Panc1 (cell line): Measurements from ENCODE around the gene ZNF718. TPM values are rescaled to one million over a fixed set of nuclear protein-coding genes. Genes with fewer than 3 reads are reported as not detected.
"Not testable (repeated sequence)": the region's sequence is repeated elsewhere in the genome, so short reads cannot be mapped to it uniquely, and the experiment has no call there.

ENCODE experiments used
- ATAC-seq: fragments of 200-7000 bp; cut with Tn5 transposase; 2 replicates; pipeline ENCODE4 v1.9.1; 2020; ENCODE audit warnings: mild to moderate bottlenecking, moderate library complexity
- Bru-seq: library from RNA; stranded (reverse); fragments of 400-500 nt; gene quantifications from one replicate; lab custom pipeline; 2021; lab: Mats Ljungman, UMichigan
- BruChase-seq, 2 experiments: library from RNA; stranded (reverse); fragments of 400-500 nt; gene quantifications; one replicate each; lab custom pipeline; 2021; lab: Mats Ljungman, UMichigan
- BruUV-seq: library from RNA; stranded (reverse); fragments of 400-500 nt; replicated peaks from 2 replicates; lab custom pipeline; 2021; lab: Mats Ljungman, UMichigan
- CTCF ChIA-PET: fragments of 300-600 bp; sonication (Branson Sonifier 250); formaldehyde crosslinking; loops from one replicate; lab custom pipeline; 2022; ENCODE audit warnings: antibody characterized with exemption; lab: Charles Lee
- POLR2A ChIA-PET: fragments of 300-600 bp; sonication (Branson Sonifier 250); formaldehyde crosslinking; loops from one replicate; lab custom pipeline; 2022; ENCODE audit warnings: antibody characterized with exemption; lab: Charles Lee
- DNase-seq: peaks from one replicate; pipeline ENCODE4 v3.0.0-alpha.2; 2010; ENCODE audit warnings: low read depth, low spot score
- H3K27ac ChIP-seq: 2 replicates; pipeline ENCODE4 v1.5.1; 2011; ENCODE audit warnings: mild to moderate bottlenecking, low read length, inconsistent platforms
- H3K27me3 ChIP-seq: fragments of 200-500 bp; sonication (Bioruptor generic); 2 replicates; pipeline ENCODE4 v1.6.0; 2014; ENCODE audit warnings: low read length, inconsistent platforms; ENCODE audit not compliant: control insufficient read depth, insufficient read depth
- H3K36me3 ChIP-seq: fragments of 200-500 bp; sonication (Bioruptor generic); 2 replicates; pipeline ENCODE4 v1.5.1; 2014; ENCODE audit warnings: inconsistent platforms, mild to moderate bottlenecking, low read length, moderate library complexity; ENCODE audit not compliant: control insufficient read depth, insufficient read depth
- H3K4me1 ChIP-seq: 2 replicates; pipeline ENCODE4 v1.5.1; 2011; ENCODE audit warnings: inconsistent platforms, mild to moderate bottlenecking, low read length, moderate library complexity; ENCODE audit not compliant: control insufficient read depth, insufficient read depth
- H3K4me3 ChIP-seq, 2 experiments: 2 replicates each; pipeline ENCODE4 v1.5.1; 2011 to 2012; ENCODE audit warnings: low read depth in 2 of 2, low read length in 2 of 2, mild to moderate bottlenecking in 2 of 2, inconsistent platforms in 1 of 2, moderate library complexity in 1 of 2
- H3K9me3 ChIP-seq: fragments of 200-500 bp; sonication (Bioruptor generic); 2 replicates; pipeline ENCODE4 v1.5.1; 2014; ENCODE audit warnings: low read depth, mild to moderate bottlenecking, inconsistent platforms, low read length, moderate library complexity; ENCODE audit not compliant: control insufficient read depth, insufficient read depth
- POLR2AphosphoS5 ChIP-seq: IDR thresholded peaks from 2 replicates; pipeline ENCODE4 v1.6.1; 2012; ENCODE audit warnings: mild to moderate bottlenecking, low read depth, low read length, moderate library complexity
- SIN3A ChIP-seq: IDR thresholded peaks from 2 replicates; pipeline ENCODE4 v1.6.1; 2012; ENCODE audit warnings: low read depth, mild to moderate bottlenecking, low read length, moderate library complexity, borderline replicate concordance; ENCODE audit not compliant: insufficient read depth
- TCF7L2 ChIP-seq: IDR thresholded peaks from 2 replicates; pipeline ENCODE4 v1.6.1; 2011; ENCODE audit warnings: mild to moderate bottlenecking, low read depth, low read length, inconsistent platforms
- in situ Hi-C: cut with HindIII; loops from 2 replicates; pipeline ENCODE4 v1.10.0; 2016; ENCODE audit warnings: low sequenced_read_pairs, low pct_unique_long_range_greater_than_20kb
- intact Hi-C: fragments of 100-400 bp; cut with micrococcal nuclease; formaldehyde crosslinking; loops from one replicate; pipeline ENCODE4 v1.10.0; 2022; ENCODE audit not compliant: unreplicated experiment
- long read RNA-seq: library from polyadenylated mRNA; unstranded; transcript quantifications from one replicate; pipeline ENCODE4 v2.0.0, GENCODE V29; 2021; ENCODE audit not compliant: unreplicated experiment
- polyA plus RNA-seq: library from polyadenylated mRNA; unstranded; fragments of >200 nt; gene quantifications from one replicate; pipeline ENCODE4 v1.2.1, GENCODE V29; 2012; ENCODE audit warnings: missing spikeins; ENCODE audit not compliant: insufficient read length
- total RNA-seq: library from RNA; stranded (reverse); gene quantifications from one replicate; pipeline ENCODE4 v1.2.1, GENCODE V29; 2021; ENCODE audit not compliant: unreplicated experiment
- TF ChIP-seq, protein P1 (sequence below): fragments of 450-650 bp; IDR thresholded peaks from 2 replicates; pipeline ENCODE4 v1.5.1; 2017; ENCODE audit warnings: mild to moderate bottlenecking
- TF ChIP-seq, protein P2 (sequence below), 2 experiments: IDR thresholded peaks; 2 replicates each; pipeline ENCODE4 v1.6.1; 2011 to 2012; ENCODE audit warnings: low read depth in 2 of 2, control low read depth in 1 of 2, low read length in 1 of 2, mild to moderate bottlenecking in 1 of 2, moderate library complexity in 1 of 2; ENCODE audit not compliant: insufficient read depth in 1 of 2

ZNF718 gene
- total RNA-seq, result 3.6 TPM
- polyA plus RNA-seq, result 0.90 TPM
- percentile 89 among the genes with signal in this experiment for Bru-seq, nascent RNA
- percentile 94 among the genes with signal in this experiment for BruChase-seq, experiment 1, labeled RNA remaining after a 2-hour chase
- percentile 82 among the genes with signal in this experiment for BruChase-seq, experiment 2, labeled RNA remaining after a 6-hour chase
- long read RNA-seq, partial matches to known transcripts, result 0 of 3 reads
- long read RNA-seq, other reads (novel, unspliced or antisense), result 3 of 3 reads

DNA sequence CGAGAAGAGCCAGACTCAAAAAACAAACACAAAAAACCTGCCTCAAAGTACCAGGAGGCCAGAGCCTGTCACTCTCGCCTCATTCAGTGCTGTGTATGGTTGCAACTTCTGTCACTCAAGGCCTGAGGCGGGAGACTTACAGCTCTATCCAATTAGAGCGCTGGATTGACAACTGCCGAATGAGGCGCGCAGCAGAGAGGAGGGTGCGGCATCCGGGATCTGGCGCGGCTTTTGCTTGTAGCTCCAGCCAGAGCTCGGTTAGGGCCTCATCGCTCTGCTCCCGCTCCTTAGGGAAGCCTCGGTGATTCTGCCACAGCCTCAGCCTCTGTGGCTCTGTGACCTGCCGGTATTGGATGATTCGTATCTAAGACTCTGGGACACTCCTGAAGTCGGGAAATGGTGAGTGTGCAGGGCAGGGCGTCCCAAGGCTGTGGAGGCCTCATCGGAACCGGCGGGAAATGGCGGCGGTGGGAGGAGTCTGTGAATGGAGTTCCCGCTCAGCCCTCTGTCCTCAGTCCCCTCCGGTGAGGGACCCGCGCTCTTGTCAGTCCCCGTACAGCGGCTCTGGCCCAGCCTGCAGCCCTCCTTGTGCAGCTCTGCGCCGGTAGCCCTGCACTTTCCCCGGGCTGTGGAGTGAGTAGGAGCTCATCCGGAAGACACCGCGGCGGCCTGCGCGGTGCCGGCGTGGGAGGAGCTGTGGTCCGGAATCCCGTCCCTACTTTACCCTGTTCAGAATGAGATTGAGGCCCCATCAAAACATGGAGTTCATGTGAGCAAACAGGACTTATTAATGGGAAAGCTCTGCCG is at the start of gene ZNF718:
TSS of gene ZNF718 (plus strand) at position 227 of the 807 bp plus-strand sequence. CDS start at position 397, 170 bp downstream.
- Histone ChIP-seq H3K27ac (peak within 1 kb of the TSS; percentile 93), H3K36me3 (no peaks in the 10 kb centered on the region; the same call in 1 of the 2 replicates), H3K4me1 (no peaks in the 10 kb centered on the region), H3K27me3 (no peaks in the 10 kb centered on the region), H3K9me3 (peaks cover 5% of the 10 kb centered on the region; the same call in 1 of the 2 replicates), H3K4me3 (peak within 1 kb of the TSS; percentile 55 to 84)
- peak; percentile 86 for DNase-seq
- TF ChIP-seq, protein P1, sequence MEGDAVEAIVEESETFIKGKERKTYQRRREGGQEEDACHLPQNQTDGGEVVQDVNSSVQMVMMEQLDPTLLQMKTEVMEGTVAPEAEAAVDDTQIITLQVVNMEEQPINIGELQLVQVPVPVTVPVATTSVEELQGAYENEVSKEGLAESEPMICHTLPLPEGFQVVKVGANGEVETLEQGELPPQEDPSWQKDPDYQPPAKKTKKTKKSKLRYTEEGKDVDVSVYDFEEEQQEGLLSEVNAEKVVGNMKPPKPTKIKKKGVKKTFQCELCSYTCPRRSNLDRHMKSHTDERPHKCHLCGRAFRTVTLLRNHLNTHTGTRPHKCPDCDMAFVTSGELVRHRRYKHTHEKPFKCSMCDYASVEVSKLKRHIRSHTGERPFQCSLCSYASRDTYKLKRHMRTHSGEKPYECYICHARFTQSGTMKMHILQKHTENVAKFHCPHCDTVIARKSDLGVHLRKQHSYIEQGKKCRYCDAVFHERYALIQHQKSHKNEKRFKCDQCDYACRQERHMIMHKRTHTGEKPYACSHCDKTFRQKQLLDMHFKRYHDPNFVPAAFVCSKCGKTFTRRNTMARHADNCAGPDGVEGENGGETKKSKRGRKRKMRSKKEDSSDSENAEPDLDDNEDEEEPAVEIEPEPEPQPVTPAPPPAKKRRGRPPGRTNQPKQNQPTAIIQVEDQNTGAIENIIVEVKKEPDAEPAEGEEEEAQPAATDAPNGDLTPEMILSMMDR, result no peak
- TF ChIP-seq TCF7L2 (0 out of 2 replicates have a peak, but pooled peaks have one; percentile 21), SIN3A (0 out of 2 replicates have a peak, but pooled peaks have one; percentile 63), POLR2AphosphoS5 (peak; percentile 90)
- TF ChIP-seq, protein P2, sequence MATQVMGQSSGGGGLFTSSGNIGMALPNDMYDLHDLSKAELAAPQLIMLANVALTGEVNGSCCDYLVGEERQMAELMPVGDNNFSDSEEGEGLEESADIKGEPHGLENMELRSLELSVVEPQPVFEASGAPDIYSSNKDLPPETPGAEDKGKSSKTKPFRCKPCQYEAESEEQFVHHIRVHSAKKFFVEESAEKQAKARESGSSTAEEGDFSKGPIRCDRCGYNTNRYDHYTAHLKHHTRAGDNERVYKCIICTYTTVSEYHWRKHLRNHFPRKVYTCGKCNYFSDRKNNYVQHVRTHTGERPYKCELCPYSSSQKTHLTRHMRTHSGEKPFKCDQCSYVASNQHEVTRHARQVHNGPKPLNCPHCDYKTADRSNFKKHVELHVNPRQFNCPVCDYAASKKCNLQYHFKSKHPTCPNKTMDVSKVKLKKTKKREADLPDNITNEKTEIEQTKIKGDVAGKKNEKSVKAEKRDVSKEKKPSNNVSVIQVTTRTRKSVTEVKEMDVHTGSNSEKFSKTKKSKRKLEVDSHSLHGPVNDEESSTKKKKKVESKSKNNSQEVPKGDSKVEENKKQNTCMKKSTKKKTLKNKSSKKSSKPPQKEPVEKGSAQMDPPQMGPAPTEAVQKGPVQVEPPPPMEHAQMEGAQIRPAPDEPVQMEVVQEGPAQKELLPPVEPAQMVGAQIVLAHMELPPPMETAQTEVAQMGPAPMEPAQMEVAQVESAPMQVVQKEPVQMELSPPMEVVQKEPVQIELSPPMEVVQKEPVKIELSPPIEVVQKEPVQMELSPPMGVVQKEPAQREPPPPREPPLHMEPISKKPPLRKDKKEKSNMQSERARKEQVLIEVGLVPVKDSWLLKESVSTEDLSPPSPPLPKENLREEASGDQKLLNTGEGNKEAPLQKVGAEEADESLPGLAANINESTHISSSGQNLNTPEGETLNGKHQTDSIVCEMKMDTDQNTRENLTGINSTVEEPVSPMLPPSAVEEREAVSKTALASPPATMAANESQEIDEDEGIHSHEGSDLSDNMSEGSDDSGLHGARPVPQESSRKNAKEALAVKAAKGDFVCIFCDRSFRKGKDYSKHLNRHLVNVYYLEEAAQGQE (IDR thresholded peaks at IDR 0.05; ENCODE audit: insufficient read depth in 1 of 2, low read depth in 2 of 2, low read length in 1 of 2), result no peak
- in situ Hi-C loops, result no loop called here
- ATAC-seq, result peak; percentile 98
- no TSS peak for BruUV-seq
- CTCF ChIA-PET, result interaction anchor here (0.6 kb wide), 1 partner anchor 354 kb away, joined by 3 read pairs; no protein-coding TSS in a partner anchor
- intact Hi-C loops, result no loop called here
- POLR2A ChIA-PET, result no interaction called here

DNA sequence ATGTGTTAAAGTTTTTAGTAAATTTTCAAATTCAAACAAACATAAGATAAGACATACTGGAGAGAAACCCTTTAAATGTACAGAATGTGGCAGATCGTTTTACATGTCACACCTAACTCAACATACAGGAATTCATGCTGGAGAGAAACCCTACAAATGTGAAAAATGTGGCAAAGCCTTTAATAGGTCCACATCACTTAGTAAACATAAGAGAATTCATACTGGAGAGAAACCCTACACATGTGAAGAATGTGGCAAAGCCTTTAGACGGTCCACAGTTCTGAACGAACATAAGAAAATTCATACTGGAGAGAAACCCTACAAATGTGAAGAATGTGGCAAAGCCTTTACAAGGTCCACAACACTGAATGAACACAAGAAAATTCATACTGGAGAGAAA is 38.4 kb upstream of the ZNF718 start:
- Histone ChIP-seq H3K9me3 (peaks cover 72% of the 10 kb centered on the region), H3K36me3 (peaks cover 3% of the 10 kb centered on the region; the same call in 1 of the 2 replicates), H3K4me1 (no peaks in the 10 kb centered on the region), H3K27ac (no peak overlapping the region), H3K27me3 (no peaks in the 10 kb centered on the region), H3K4me3 (no peak overlapping the region)
- intact Hi-C loops (no loop called here), in situ Hi-C loops (no loop called here)
- ATAC-seq (no peak), DNase-seq (no peak)
- CTCF ChIA-PET, result no interaction called here
- POLR2A ChIA-PET, result no interaction called here
- TF ChIP-seq, protein P2 (IDR thresholded peaks at IDR 0.05; ENCODE audit: insufficient read depth in 1 of 2, low read depth in 2 of 2, low read length in 1 of 2), result no peak
- TF ChIP-seq, protein P1, result no peak
- TF ChIP-seq SIN3A (no peak), POLR2AphosphoS5 (no peak), TCF7L2 (no peak)
- TSS peak; percentile 41 for BruUV-seq

DNA sequence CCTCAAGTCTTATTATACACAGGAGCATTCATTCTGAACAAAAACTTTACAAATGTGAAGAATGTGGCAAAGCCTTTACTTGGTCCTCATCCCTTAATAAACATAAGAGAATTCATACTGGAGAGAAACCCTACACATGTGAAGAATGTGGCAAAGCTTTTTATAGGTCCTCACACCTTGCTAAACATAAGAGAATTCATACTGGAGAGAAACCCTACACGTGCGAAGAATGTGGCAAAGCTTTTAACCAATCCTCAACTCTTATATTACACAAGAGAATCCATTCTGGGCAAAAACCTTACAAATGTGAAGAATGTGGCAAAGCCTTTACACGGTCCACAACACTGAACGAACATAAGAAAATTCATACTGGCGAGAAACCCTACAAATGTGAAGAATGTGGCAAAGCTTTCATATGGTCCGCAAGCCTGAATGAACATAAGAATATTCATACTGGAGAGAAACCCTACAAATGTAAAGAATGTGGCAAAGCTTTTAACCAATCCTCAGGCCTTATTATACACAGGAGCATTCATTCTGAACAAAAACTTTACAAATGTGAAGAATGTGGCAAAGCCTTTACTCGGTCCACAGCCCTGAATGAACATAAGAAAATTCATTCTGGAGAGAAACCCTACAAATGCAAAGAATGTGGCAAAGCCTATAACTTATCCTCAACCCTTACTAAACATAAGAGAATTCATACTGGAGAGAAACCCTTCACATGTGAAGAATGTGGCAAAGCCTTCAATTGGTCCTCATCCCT is 37.6 kb upstream of the ZNF718 start:
- H3K27me3 ChIP-seq, H3K36me3 ChIP-seq, POLR2A ChIA-PET, DNase-seq, ATAC-seq, intact Hi-C loops, H3K27ac ChIP-seq, in situ Hi-C loops, H3K4me1 ChIP-seq, BruUV-seq, H3K4me3 ChIP-seq, CTCF ChIA-PET: not testable (repeated sequence)
- peaks cover 73% of the 10 kb centered on the region for H3K9me3 ChIP-seq
